Spleen (tissue), 7 donors: ENCODE data around the gene PTGDR.

Experiments
- CTCF ChIP-seq, 11 experiments: fragments of 200-600 bp in 7 of 11; fragments of 450-650 bp in 4 of 11; sonication (generic) in 4 of 11; IDR thresholded peaks in 8 of 11; conservative IDR thresholded peaks in 3 of 11; 1 replicate in 7 of 11; 2 replicates in 4 of 11; pipeline versions ENCODE4 v1.4.0 to v1.8.0; 2016 to 2021; ENCODE audit warnings: antibody characterized with exemption in 11 of 11, inconsistent platforms in 4 of 11, mild to moderate bottlenecking in 1 of 11
- POLR2AphosphoS5 ChIP-seq, 3 donors: sonication (generic); formaldehyde crosslinking; IDR thresholded peaks; one replicate each; pipeline ENCODE4 v1.5.1; 2017; ENCODE audit warnings: antibody characterized with exemption in 3 of 3
- donor health status: DM: no; HTN: no; CAD: no; lungs with moderate emphysema.
- donor health status: DM: no; HTN: no; CAD: no.
- donor health status: DM: no; HTN: no; CAD: no.

- no peak for TF ChIP-seq CTCF (IDR thresholded peaks at IDR 0.05 in 8 of 11, conservative IDR thresholded peaks at IDR 0.05 in 3 of 11)
- no peak for TF ChIP-seq POLR2AphosphoS5 (IDR thresholded peaks at IDR 0.05)
Observed at GRCh38 chr14:52310541-52310940, 43.0 kb downstream of the PTGDR start.
